ENCODE results near the gene RORC. TPM values are rescaled to one million over a fixed set of nuclear protein-coding genes. Genes with fewer than 3 reads are reported as not detected.

Gene RORC
- total RNA-seq, 1 donor from 2014 or later: not detected

GRCh38 chr1:151820940-151821339, 10.7 kb downstream of the RORC start:
- no peaks in the 10 kb centered on the region for H3K4me1 Mint-ChIP-seq (ENCODE audit: low read depth)
- H3K36me3 Mint-ChIP-seq (ENCODE audit: low read depth): no peaks in the 10 kb centered on the region
- DNase-seq (ENCODE audit: low spot score): no peak
- TF ChIP-seq, protein P1, sequence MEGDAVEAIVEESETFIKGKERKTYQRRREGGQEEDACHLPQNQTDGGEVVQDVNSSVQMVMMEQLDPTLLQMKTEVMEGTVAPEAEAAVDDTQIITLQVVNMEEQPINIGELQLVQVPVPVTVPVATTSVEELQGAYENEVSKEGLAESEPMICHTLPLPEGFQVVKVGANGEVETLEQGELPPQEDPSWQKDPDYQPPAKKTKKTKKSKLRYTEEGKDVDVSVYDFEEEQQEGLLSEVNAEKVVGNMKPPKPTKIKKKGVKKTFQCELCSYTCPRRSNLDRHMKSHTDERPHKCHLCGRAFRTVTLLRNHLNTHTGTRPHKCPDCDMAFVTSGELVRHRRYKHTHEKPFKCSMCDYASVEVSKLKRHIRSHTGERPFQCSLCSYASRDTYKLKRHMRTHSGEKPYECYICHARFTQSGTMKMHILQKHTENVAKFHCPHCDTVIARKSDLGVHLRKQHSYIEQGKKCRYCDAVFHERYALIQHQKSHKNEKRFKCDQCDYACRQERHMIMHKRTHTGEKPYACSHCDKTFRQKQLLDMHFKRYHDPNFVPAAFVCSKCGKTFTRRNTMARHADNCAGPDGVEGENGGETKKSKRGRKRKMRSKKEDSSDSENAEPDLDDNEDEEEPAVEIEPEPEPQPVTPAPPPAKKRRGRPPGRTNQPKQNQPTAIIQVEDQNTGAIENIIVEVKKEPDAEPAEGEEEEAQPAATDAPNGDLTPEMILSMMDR (IDR thresholded peaks at IDR 0.05): no peak
- peaks cover 11% of the 10 kb centered on the region for H3K27me3 Mint-ChIP-seq (ENCODE audit: low read depth)
- H3K9me3 Mint-ChIP-seq (ENCODE audit: low read depth): no peaks in the 10 kb centered on the region
- no peak overlapping the region for H3K4me3 Mint-ChIP-seq (ENCODE audit: unreplicated experiment)
- H3K27ac Mint-ChIP-seq (ENCODE audit: unreplicated experiment): no peak overlapping the region

GRCh38 chr1:151819976-151820623, 11.5 kb downstream of the RORC start:
- Mint-ChIP-seq H3K27me3 (ENCODE audit: low read depth) (peaks cover 11% of the 10 kb centered on the region), H3K9me3 (ENCODE audit: low read depth) (no peaks in the 10 kb centered on the region), H3K4me3 (ENCODE audit: unreplicated experiment) (no peak overlapping the region), H3K4me1 (ENCODE audit: low read depth) (no peaks in the 10 kb centered on the region), H3K27ac (ENCODE audit: unreplicated experiment) (no peak overlapping the region), H3K36me3 (ENCODE audit: low read depth) (no peaks in the 10 kb centered on the region)
- TF ChIP-seq, protein P1 (IDR thresholded peaks at IDR 0.05): no peak
- DNase-seq (ENCODE audit: low spot score): no peak

- Mint-ChIP-seq H3K36me3 (ENCODE audit: low read depth) (no peaks in the 10 kb centered on the region), H3K4me1 (ENCODE audit: low read depth) (no peaks in the 10 kb centered on the region), H3K9me3 (ENCODE audit: low read depth) (no peaks in the 10 kb centered on the region), H3K4me3 (ENCODE audit: unreplicated experiment) (no peak overlapping the region), H3K27ac (ENCODE audit: unreplicated experiment) (no peak overlapping the region), H3K27me3 (ENCODE audit: low read depth) (peaks cover 14% of the 10 kb centered on the region)
- no peak for DNase-seq (ENCODE audit: low spot score)
- TF ChIP-seq, protein P1 (IDR thresholded peaks at IDR 0.05): no peak
Measured at GRCh38 chr1:151819227-151819835, 12.3 kb downstream of the RORC start.

GRCh38 chr1:151817353-151817730, 14.3 kb downstream of the RORC start:
- Mint-ChIP-seq H3K9me3 (ENCODE audit: low read depth) (no peaks in the 10 kb centered on the region), H3K4me3 (ENCODE audit: unreplicated experiment) (no peak overlapping the region), H3K4me1 (ENCODE audit: low read depth) (no peaks in the 10 kb centered on the region), H3K27me3 (ENCODE audit: low read depth) (peaks cover 23% of the 10 kb centered on the region), H3K27ac (ENCODE audit: unreplicated experiment) (no peak overlapping the region), H3K36me3 (ENCODE audit: low read depth) (no peaks in the 10 kb centered on the region)
- TF ChIP-seq, protein P1 (IDR thresholded peaks at IDR 0.05): no peak
- no peak for DNase-seq (ENCODE audit: low spot score)

- peaks cover 23% of the 10 kb centered on the region for H3K27me3 Mint-ChIP-seq (ENCODE audit: low read depth)
- H3K27ac Mint-ChIP-seq (ENCODE audit: unreplicated experiment): no peak overlapping the region
- no peak for DNase-seq (ENCODE audit: low spot score)
- no peak overlapping the region for H3K4me3 Mint-ChIP-seq (ENCODE audit: unreplicated experiment)
- H3K36me3 Mint-ChIP-seq (ENCODE audit: low read depth): no peaks in the 10 kb centered on the region
- H3K9me3 Mint-ChIP-seq (ENCODE audit: low read depth): no peaks in the 10 kb centered on the region
- no peaks in the 10 kb centered on the region for H3K4me1 Mint-ChIP-seq (ENCODE audit: low read depth)
- TF ChIP-seq, protein P1 (IDR thresholded peaks at IDR 0.05): no peak
Measured at GRCh38 chr1:151816548-151817352, 14.9 kb downstream of the RORC start.

All from chondrocyte (in vitro differentiated cells).